Loucy (cell line): Measurements from ENCODE around the gene PPP2R1A.

Experiments
- CTCF ChIP-seq: fragments of 200-600 bp; sonication (generic); conservative IDR thresholded peaks from 2 replicates; pipeline ENCODE4 v1.5.1; 2014; ENCODE audit warnings: mild to moderate bottlenecking, antibody characterized with exemption, low read length
- EZH2phosphoT487 ChIP-seq: fragments of 200-600 bp; IDR thresholded peaks from 2 replicates; pipeline ENCODE4 v1.6.1; 2018; ENCODE audit warnings: antibody characterized with exemption, mild to moderate bottlenecking, moderate library complexity, borderline replicate concordance

- no peak for TF ChIP-seq CTCF
- no peak for TF ChIP-seq EZH2phosphoT487
These were observed 29.8 kb downstream of the PPP2R1A start for GRCh38 chr19:52219611-52220010.
